ENCODE measurements around the gene RAD52. TPM values are rescaled to one million over a fixed set of nuclear protein-coding genes. Genes with fewer than 3 reads are reported as not detected.
A peak's percentile ranks its signal among the peaks of the same experiment; 100 is the strongest.

Gene RAD52
- total RNA-seq, 2 donors from 2014 or later = 17.0 to 24.9 TPM

DNA sequence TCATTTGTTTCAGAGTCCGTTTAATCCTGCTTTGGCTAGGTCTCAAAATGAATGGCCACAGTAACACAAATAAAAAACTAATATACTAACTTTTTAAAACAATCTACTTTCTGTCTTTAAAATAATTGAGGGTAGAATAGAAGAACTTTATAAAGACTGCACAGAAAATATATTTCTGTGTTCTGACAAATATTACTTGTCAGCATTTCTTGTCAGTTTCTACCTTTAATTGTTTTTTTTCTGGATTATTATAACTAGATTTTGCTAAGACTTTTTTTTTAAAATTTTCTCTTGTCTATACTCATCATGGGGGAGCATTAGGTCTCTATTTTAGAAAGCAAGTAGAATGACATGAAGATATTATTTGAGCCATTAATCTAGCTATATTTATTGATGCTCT, 86.2 kb downstream of the RAD52 start:
- Mint-ChIP-seq H3K4me1 (ENCODE audit: low read depth in 2 of 2) (peaks cover 2 to 4% of the 10 kb centered on the region in 2 donors), H3K27me3 (no peaks in the 10 kb centered on the region), H3K27ac (no peak overlapping the region), H3K4me3 (no peak overlapping the region), H3K9me3 (no peaks in the 10 kb centered on the region), H3K36me3 (peaks cover 18% of the 10 kb centered on the region)
- no peak for DNase-seq (ENCODE audit: low spot score)
- no peak for ATAC-seq

DNA sequence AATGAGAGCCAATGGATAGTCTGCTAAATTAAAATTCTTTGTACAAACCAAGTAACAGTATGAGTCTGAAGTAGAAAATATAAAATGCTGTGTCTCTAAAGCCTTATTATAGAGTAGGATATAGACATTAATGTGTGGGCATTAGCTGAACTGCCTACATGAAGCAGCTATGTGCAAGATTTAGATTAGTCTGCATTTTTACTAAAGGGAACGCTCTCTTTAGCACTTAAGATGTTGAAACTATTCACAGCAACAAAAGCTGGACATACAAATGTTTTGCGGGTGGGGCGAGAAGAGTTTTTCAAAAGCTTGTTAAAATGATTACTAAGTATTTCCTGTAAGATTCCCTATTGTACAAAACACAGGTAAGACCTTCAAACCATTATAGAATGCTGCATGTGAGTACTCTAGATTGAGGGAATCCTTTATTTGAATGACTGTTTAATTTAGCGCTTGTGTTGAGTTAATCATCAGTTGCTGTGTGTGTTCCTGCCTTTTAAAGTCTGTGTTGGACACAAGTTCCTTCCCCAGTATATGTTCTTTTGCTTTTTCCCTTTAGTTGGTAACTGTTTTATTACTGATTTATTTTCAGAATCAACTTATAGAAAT, 87.1 kb downstream of the RAD52 start:
- Mint-ChIP-seq H3K27ac (peak overlapping the region in 1 of 2 donors; percentile 45), H3K9me3 (no peaks in the 10 kb centered on the region), H3K4me1 (ENCODE audit: low read depth in 2 of 2) (peaks cover 2 to 4% of the 10 kb centered on the region in 2 donors), H3K27me3 (no peaks in the 10 kb centered on the region), H3K36me3 (peaks cover 21% of the 10 kb centered on the region), H3K4me3 (no peak overlapping the region)
- no peak for ATAC-seq
- DNase-seq (ENCODE audit: low spot score) = no peak

Other genes with a start within 250 kb of the RAD52 start
- 100 to 1,000 TPM; 152 to 269 TPM for gene WNK1, start 197.1 kb downstream of the RAD52 start, total RNA-seq
- gene ERC1, start 41.5 kb upstream of the RAD52 start, total RNA-seq = 10 to 100 TPM; 32.6 to 77.2 TPM